HG02642 (cell line): ENCODE data around the gene CNGA1.
A peak's percentile ranks its signal among the peaks of the same experiment; 100 is the strongest.

Experiments
- ATAC-seq: cut with Tn5 transposase; IDR thresholded peaks from one replicate; pipeline ENCODE4 v1.9.1; 2021; ENCODE audit warnings: mild to moderate bottlenecking; ENCODE audit not compliant: unreplicated experiment, poor library complexity

The CNGA1 gene

DNA sequence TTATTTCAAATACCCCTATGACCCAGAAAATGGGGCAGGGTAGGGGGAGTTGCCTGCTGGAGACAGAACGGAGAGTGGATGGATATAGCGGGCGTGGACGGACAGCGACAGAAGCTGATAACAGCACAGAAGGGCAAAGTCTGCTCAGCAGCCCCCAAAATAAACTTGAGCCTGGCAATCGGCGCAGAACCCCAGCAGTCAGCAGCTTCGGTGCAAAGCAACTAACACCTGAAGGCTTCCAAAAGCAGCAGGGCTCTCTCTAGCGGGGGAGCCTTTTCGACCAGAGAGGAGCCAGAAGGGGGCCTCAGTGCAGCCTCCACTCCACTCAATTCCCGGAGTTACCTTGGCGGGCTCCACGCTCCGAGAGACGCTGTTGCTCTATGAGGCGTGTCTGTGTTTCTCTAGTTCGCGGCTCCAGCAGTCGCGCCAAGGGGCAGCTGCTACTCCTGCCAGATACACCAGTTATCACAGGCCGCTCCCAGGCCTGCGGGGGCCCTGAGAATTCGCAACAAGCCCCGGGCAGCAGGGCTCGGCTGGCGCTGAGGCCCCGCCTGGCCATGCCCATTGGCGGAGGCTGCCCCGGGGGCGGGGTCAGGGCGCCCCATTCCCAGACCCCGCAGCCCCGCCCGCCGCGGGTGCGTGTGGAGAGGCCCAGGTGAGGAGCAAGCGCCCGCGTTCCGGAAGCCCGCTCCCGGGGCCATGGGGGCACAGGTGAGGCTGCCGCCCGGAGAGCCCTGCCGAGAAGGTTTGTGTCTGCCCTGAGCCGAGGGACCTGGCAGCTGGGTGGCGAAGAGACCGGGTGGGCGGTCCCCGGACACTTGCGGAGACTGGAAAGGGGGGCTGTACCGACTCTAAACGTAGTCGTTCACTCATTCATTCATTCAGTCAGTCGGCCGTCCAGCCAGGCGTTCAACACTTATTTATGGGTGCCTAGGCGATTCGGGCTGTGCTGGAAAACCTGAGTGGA, at the start of gene CNGA1, which contains the start of gene NIPAL1:
TSS of gene CNGA1 (minus strand) at position 541 of the 967 bp plus-strand sequence. CDS start 63,992 bp downstream, outside the sequence.
TSS of gene NIPAL1 (plus strand) at position 632 of the 967 bp plus-strand sequence. CDS start at position 700, 68 bp downstream.
- ATAC-seq, result peak; percentile 97

DNA sequence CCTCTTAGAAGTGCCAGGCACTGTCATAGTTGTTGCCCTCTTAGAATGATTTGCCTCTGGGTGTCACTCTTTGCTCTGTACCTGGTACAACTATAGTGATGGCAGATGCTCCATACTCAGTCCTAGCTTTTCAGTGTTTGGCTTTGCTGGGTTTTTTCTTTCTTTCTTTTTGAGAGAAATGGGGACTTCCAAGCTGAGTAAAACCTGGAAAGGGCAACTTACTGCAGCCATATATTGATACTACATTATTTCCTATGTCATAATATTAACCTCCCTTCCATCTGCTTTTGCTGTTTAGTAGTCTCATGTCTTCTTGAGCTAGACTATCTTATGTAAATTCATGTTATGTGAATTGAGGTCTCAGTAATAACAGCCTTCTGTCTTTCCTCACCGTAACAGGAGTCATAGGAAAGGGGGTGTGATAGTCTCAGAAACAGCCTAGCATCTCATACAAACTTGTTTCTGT, 49.1 kb upstream of the CNGA1 start:
- ATAC-seq, result peak; percentile 73

DNA sequence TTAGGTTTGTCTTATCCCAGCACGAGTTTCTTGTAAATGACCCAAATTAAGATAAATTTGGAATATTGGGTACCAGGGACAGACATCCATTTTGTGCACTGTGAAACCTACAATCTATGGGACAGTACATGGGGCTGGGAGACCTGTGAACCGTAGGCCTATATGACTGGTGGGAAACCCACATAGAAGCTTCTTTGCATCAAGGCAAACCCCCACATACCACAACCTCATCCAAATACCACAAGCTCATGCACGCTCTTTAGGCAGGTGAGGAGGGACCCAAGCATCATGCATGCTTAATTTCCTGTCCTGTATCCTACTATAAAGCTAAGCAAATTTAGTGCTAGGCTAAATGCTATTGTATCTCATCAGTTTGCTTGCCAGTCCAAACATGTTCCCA, 47.9 kb upstream of the CNGA1 start:
- peak; percentile 58 for ATAC-seq

DNA sequence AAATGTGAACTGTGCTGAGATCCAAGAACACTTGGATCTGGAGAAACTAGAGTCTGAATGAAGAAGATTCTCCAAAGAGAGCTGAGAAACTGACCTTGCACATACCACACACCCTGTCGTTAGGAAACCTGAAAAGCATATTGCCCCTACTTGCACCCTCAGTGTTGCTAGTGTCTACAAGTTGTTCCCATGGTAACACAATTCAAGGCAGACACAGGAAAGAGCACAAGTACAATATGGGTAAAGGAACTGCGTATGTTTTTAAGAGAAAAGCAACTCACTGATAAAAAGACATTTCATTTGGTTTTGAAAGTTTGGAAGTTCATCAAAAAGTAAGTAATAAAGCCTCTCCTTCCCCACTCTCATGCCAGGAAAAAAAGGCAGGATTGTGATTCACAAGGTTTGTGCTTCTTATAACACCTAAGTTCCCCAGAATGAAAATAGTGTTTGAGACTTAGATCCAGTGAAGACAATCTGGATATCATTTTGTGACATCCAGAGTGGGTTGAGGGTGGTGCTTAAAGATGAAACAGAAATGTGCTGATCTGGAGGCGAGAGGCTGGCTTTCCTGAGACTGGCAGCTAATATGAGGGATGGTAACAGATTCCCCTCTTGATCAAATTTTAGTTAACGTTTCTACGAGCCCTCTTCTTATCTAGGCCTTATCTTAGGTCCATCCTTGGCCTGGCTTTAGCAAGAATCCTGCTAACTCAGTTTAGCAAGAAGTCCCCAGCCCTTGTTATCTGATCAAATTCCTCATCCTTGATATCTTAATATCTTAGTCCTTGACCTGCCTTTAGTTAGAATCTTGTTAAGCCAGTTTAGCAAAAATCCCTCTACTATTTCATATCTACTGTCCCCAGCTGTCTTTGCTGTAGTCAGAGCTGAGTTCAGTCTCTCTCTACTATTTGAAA, 42.4 kb upstream of the CNGA1 start:
- no peak for ATAC-seq

DNA sequence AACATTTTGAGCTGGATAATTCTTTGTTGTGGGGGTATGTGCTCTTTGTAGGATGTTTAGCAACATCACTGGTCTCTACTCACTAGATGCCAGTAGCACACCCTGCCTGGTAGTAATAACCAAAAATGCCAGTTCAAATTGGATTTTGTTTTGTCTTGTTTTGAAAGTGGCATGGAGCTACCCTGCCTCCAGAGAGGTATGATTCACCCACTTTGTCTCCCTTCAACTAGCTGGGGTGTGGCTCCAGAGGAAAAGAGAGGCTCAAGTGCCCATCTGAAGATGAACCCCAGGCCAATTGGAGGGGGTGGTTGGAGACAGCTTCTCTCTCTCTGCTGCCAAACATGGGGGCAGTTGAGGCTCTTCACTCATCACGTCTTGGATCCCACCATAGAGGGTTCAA, 34.6 kb upstream of the CNGA1 start:
- no peak for ATAC-seq

DNA sequence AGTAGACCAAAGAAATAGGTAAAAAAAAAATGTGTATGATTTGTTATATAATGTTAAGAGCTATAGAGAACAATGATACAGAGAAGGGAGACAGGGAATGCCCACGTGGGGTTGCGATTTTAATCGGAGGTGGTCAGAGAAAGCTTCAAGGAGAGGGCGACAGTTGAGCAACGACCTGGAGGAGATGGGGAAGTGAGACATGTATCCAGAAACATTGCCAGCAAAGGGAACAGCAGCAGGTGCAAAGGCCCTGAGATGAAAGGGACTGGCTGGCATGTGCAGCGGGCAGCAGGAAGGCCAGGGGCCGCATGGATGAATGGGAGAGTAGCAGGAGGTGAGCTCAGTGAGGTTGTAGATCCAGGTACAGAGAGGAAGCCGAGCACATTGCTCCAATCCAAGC, 33.0 kb upstream of the CNGA1 start:
- no peak for ATAC-seq

DNA sequence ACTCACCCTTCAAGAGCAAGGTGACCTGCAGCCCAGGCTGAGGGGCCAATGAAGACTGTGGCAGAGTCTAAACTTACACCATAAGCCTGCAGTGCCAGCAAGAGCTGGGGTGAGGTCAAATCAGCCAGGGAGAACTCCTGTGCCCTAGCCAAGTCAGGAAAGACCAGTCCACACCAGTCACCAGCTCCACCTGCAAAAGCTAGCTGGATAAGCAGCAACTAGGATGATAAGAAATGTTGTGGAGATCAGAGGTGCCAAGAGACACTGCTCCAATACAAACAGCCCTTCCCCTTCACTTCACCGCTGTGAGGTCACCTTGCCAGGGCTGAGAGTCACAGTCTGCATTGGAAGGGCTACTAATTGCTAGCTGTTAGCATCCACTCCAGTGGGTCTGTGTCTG, 31.4 kb upstream of the CNGA1 start:
- ATAC-seq, result peak; percentile 8

DNA sequence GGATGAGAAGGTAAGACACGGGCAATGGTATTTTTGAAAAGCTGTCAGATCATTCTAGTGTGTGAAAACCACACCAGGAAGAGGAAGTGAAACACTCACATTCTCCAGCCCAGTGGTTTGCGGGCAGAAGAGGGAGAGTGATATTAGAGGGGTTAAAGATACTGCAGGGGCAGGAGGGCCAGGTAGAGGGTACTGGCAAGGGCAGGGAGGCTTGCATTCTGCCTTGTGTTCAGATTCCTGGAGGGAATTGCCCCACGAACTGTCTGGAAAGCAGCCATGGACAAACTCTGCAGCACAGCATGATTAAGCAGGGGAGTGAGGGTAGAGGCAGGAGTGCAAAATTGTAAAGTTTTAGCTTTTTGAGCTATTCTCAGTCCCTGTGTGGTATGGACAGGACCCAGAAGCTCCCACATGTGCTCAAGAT, 31.0 kb upstream of the CNGA1 start:
- peak; percentile 98 for ATAC-seq

DNA sequence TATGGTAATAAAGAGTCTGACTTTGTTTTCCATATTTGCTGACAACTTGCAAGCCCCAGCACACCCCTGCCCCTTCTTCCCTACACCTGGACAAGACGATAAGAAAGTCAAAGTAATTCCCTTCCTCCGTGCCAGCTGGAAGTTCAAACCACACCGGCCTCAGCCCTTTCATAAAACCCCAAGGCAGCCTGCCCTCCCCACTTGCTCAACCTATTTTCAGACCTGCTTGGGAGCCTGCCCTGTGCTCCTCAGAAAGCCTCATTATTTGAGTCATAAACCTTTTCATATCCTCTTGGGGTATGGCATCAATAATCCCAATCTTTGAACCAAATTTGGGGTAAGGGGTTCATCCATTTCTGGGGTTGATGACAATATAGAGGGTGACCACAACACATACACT, 29.6 kb upstream of the CNGA1 start:
- ATAC-seq, result no peak

DNA sequence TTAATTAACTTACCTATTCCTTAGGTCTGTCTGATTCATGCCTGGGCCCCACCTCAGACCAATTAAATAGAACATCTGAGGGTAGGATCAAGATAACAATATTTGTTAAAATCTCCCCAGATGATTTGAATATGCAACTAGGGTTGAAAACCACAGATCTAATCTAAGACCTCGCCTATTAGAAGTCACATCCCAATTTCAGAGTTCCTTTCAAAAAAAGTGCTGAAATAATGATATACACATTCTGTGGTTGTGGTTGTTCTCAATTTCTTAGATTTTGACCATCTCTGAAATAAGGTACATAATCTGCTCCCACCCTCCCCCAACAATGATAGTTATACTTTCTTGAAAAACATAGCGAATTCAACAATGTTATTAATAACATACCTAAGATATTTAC, 27.8 kb upstream of the CNGA1 start:
- no peak for ATAC-seq

DNA sequence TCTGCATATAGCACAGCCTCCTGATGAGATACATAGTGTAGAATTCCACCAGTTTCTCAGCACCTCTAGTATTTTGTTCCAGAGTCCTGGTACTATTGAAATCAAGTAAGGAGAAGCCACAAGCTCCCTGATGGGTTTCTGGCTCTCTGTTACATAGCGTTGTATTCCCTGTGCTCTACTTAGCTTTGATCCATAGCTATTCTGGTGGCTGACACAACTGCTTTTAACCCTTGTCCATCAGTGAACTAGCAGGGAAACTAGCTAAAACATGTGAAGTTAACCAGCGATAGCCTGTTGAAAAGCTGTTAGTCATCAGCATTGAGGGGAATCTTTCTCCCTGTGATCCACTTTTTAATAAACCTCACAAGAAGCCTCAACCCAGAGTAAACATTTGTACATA, 27.0 kb upstream of the CNGA1 start:
- ATAC-seq, result no peak

DNA sequence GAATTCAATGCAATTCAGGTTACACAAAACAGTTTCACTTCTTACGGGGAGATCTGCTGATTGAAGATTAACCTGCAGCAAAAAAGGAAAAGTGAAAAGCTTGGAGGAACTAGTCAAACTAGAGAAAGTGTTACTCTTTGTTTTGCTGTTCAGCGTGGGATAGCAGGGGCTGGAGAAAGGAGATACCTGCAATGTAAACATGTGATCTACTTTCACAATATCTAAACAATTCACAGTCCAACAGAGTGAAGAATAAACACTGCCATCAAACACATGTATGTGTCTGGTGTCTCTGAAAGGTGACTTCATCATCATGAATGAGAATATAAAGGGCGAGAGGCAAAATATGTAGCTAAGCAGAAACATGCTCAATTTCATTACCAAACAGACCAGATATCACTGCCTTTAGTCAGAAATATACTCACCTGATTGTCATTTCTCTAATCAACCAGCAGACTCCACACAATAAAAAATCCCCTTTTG, 26.5 kb upstream of the CNGA1 start:
- no peak for ATAC-seq

DNA sequence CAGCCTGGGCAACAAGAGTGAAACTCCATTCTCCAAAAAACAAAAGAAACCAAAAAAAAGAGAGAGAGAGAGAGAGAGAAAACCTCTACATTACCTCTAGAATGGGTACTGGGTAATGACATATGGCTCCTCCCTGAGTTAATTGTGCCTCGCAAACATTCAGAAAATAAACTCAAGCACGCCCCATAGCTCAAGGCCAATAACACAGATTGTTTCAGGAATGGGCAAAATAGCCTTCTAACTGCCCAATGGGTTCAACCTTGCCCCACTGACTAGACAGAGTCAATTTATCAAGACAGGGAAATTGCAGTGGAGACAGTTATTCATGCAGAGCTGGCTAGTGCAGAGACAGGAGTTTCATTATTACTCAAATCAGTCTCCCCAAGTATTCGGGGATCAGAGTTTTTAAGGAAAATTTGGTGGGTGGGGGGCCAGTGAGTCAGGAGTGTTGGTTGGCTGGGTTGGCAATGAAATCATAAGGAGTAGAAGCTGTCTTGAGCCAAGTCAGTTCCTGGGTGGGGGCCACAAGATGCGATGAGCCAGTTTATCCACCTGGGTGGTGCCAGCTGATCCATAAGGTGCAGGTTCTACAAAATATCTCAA, 25.2 kb upstream of the CNGA1 start:
- ATAC-seq, result no peak

DNA sequence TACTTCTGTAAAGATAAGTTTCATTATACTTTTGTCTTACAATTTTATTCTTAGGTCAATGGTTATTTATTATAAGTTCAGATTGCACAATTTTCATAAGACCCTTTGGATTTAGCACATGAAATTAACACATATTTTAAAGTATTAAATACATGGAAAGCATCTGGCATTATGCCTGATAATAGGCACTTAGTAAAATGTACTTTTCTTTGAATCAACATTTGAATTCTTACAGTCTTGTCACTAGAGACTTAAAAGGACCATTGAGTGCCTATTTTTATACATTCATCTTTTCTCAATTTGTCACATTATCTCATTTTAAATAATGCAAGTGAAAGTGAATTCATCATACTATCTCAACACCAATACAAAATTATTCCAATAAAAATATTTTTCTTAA, 23.1 kb upstream of the CNGA1 start:
- no peak for ATAC-seq

DNA sequence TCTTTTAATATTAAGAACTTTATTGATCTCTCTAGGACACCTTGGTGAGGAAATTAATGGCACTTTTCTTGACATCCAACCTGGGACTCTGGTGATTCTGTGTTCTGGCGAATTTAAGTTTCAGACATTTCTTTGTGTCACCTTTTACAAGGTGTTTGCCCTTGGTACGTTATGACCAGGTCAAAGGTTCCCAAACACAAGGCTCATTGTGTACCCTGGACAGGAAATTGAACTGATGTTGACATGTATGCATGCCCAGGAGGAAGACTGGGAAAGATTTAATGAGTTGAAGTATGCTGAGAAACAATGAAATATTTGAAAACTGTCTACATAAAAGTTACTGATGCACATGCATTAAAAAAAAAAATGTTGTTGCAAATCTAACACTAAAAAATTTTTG, 22.2 kb upstream of the CNGA1 start:
- no peak for ATAC-seq

DNA sequence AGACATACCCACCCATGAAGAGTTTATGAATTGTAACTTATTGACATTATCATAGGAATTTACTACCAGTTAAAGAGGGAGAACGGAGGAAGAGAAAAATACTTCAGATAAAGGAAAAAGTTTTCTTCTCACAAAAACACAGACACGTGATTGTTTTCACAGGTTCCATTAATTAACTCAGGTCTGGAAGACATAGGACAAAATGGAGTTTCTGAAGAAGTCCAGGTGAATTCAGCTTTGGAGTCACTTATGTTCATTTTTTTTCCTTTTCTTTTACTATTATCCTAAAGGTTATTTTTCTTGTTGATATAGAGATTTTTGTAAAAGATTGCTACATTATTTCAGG, 20.6 kb upstream of the CNGA1 start:
- ATAC-seq, result no peak

DNA sequence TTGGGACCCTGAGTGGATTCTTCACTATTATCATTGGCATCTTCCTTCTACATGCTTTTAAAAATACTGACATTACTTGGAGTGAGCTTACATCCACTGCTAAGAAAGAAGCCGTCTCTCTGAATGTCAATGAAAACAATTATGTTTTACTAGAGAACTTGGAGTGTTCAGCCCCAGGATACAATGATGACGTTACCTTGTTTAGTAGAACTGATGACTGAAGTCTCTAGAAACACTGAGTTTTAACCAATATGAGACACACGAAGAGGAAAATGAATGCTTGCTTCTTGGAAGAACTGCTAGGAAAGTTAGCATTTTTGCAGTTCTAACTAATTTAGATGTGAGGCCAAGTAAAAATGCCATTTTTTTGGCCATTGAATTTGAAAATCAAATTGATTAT, 19.5 kb upstream of the CNGA1 start:
- ATAC-seq, result no peak

DNA sequence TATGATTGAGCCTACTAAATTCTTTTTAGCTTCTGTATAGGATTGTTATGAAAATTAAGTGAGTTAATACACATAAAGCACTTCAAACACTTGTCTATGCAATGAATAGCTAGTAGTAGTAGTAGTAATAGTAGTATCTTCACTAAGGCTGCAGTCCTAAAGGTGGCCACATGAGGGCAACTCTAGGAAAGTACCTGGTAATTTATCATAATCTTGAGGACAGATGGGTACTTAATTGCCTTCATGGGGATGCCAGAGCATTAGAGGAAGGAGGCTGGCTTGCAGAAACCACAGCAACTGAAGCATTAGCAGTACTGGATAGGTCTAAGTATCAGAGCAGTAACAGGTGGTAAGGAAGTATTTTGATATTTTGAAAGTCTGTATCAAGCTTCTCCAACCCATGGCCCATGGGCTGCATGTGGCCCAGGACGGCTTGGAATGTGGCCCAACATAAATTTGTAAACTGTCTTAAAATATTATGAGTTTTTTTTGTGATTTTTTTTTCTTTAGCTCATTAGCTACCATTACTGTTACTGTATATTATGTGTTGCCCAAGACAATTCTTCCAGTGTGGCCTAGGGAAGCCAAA, 17.4 kb upstream of the CNGA1 start:
- ATAC-seq, result no peak

DNA sequence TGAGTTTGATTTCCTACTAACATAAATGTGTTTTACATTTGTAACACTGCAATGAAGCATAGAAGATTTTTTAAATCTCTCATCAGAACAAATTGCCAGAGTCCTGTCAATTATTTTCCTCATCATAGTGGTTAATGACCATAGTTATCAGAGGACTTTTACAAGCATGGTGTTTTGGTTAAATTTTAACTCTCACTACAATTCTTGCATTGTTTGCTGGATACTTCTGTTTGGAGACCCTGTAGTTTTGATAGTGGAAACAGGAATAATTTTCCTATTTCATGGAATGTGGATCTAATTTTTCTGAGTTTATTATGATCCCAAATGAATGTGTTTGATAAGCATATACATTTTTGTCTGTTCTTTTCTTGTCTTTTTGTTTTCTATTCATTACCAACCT, 16.9 kb upstream of the CNGA1 start:
- ATAC-seq, result no peak

DNA sequence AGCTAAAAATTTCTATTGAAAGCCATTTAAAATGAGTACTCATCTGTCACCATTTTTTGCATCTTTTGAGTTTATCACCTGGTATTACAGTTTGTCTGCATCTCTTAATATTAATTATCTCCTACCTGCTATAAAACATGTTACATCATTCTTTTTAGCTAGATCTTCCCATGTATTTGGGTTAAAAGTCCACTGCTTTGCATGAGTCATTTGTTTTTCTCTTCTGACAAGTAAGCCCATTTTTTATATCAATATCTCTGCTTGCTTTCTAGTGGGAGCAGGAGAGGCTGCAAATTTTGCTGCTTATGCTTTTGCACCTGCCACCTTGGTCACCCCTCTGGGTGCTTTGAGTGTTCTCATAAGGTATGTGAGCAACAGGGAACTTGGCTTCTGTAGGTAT, 16.2 kb upstream of the CNGA1 start:
- ATAC-seq, result no peak
